OCI-LY7 (cell line): Measurements from ENCODE around the gene ECI2. TPM values are rescaled to one million over a fixed set of nuclear protein-coding genes. Genes with fewer than 3 reads are reported as not detected.

Experiments
- Bru-seq: library from RNA; stranded (reverse); fragments of 400-500 nt; gene quantifications from one replicate; lab custom pipeline; 2021; lab: Mats Ljungman, UMichigan
- BruChase-seq, 2 experiments: library from RNA; stranded (reverse); fragments of 400-500 nt; gene quantifications; one replicate each; lab custom pipeline; 2021; lab: Mats Ljungman, UMichigan
- BruUV-seq: library from RNA; stranded (reverse); fragments of 400-500 nt; replicated peaks from 2 replicates; lab custom pipeline; 2021; lab: Mats Ljungman, UMichigan
- CTCF ChIA-PET: fragments of 300-600 bp; sonication (Branson Sonifier 250); formaldehyde crosslinking; loops from one replicate; lab custom pipeline; 2022; ENCODE audit warnings: antibody characterized with exemption; ENCODE audit not compliant: unreplicated experiment; lab: Charles Lee
- POLR2A ChIA-PET: fragments of 300-600 bp; sonication (Branson Sonifier 250); formaldehyde crosslinking; loops from one replicate; lab custom pipeline; 2022; ENCODE audit warnings: antibody characterized with exemption; lab: Charles Lee
- DNase-seq: peaks from one replicate; pipeline ENCODE4 v3.0.0-alpha.2; 2015; ENCODE audit warnings: low spot score
- H2AFZ ChIP-seq: fragments of 200-600 bp; sonication (generic), shearing (Covaris generic); 2 replicates; pipeline ENCODE4 v1.6.1; 2014; ENCODE audit warnings: mild to moderate bottlenecking, antibody characterized with exemption, low read length, moderate library complexity
- H3K27ac ChIP-seq: fragments of 200-600 bp; sonication (generic); 2 replicates; pipeline ENCODE4 v1.5.1; 2014; ENCODE audit warnings: mixed run types, low read depth, mild to moderate bottlenecking, moderate library complexity, low read length, inconsistent platforms; ENCODE audit not compliant: poor library complexity, severe bottlenecking
- H3K36me3 ChIP-seq: fragments of 200-600 bp; sonication (generic); 2 replicates; pipeline ENCODE4 v1.6.1; 2014; ENCODE audit warnings: mild to moderate bottlenecking, antibody characterized with exemption, low read length, moderate library complexity, mixed read lengths; ENCODE audit not compliant: insufficient read depth
- H3K4me1 ChIP-seq: fragments of 200-600 bp; sonication (generic); 2 replicates; pipeline ENCODE4 v1.5.1; 2014; ENCODE audit warnings: mild to moderate bottlenecking, low read length; ENCODE audit not compliant: insufficient read depth, poor library complexity, severe bottlenecking
- H3K4me2 ChIP-seq: fragments of 200-600 bp; sonication (generic); 2 replicates; pipeline ENCODE4 v1.6.1; 2014; ENCODE audit warnings: mild to moderate bottlenecking, low read length
- H3K4me3 ChIP-seq: fragments of 200-600 bp; sonication (generic); 2 replicates; pipeline ENCODE4 v1.5.1; 2014; ENCODE audit warnings: mild to moderate bottlenecking, low read depth, low read length; ENCODE audit not compliant: poor library complexity, severe bottlenecking
- H3K79me2 ChIP-seq: fragments of 200-600 bp; sonication (generic); 2 replicates; pipeline ENCODE4 v1.6.1; 2016; ENCODE audit warnings: low read depth, mild to moderate bottlenecking, low read length, moderate library complexity, mixed read lengths; ENCODE audit not compliant: insufficient read depth
- H3K9me2 ChIP-seq: fragments of 200-600 bp; sonication (generic); 2 replicates; pipeline ENCODE4 v1.6.1; 2016; ENCODE audit warnings: mild to moderate bottlenecking, low read length, mixed read lengths; ENCODE audit not compliant: insufficient read depth
- H3K9me3 ChIP-seq: fragments of 200-600 bp; sonication (generic); 2 replicates; pipeline ENCODE4 v1.6.1; 2014; ENCODE audit warnings: mild to moderate bottlenecking, mixed run types, low read length, mixed read lengths
- H4K20me1 ChIP-seq: fragments of 200-600 bp; sonication (generic); 2 replicates; pipeline ENCODE4 v1.6.1; 2014; ENCODE audit warnings: mild to moderate bottlenecking, antibody characterized with exemption, low read length, moderate library complexity, mixed read lengths; ENCODE audit not compliant: insufficient read depth
- CTCF ChIP-seq: fragments of 200-600 bp; sonication (generic); conservative IDR thresholded peaks from 2 replicates; pipeline ENCODE4 v1.5.1; 2014; ENCODE audit warnings: mild to moderate bottlenecking, antibody characterized with exemption, low read length, moderate library complexity, mixed read lengths
- EZH2phosphoT487 ChIP-seq: fragments of 200-600 bp; sonication (generic); IDR thresholded peaks from 2 replicates; pipeline ENCODE4 v1.6.1; 2018; ENCODE audit warnings: low read depth, borderline replicate concordance, mild to moderate bottlenecking, mixed run types, antibody characterized with exemption, low read length, moderate library complexity, mixed read lengths
- intact Hi-C: fragments of 100-400 bp; cut with micrococcal nuclease; formaldehyde crosslinking; loops from one replicate; pipeline ENCODE4 v1.10.0; 2022; ENCODE audit not compliant: unreplicated experiment
- long read RNA-seq: library from polyadenylated mRNA; stranded (forward); transcript quantifications from one replicate; pipeline ENCODE4 v2.0.0, GENCODE V29; 2022
- total RNA-seq, 2 experiments: library from RNA; depleted of rRNA in 1 of 2; stranded (reverse); fragments of >200 nt in 1 of 2; shearing (Covaris generic) in 1 of 2; gene quantifications; 2 replicates each; pipeline ENCODE4 v1.2.3, GENCODE V29; 2014 to 2022

The ECI2 gene, protein sequence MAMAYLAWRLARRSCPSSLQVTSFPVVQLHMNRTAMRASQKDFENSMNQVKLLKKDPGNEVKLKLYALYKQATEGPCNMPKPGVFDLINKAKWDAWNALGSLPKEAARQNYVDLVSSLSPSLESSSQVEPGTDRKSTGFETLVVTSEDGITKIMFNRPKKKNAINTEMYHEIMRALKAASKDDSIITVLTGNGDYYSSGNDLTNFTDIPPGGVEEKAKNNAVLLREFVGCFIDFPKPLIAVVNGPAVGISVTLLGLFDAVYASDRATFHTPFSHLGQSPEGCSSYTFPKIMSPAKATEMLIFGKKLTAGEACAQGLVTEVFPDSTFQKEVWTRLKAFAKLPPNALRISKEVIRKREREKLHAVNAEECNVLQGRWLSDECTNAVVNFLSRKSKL
- total RNA-seq (2014; rRNA removed; shearing (Covaris generic)) (49.3 and 60.8 TPM in 2 replicates), total RNA-seq (2022) (45.8 and 50.4 TPM in 2 replicates), Bru-seq, nascent RNA (percentile 71 among the genes with signal in this experiment), BruChase-seq, experiment 1, labeled RNA remaining after a 6-hour chase (percentile 64 among the genes with signal in this experiment), BruChase-seq, experiment 2, labeled RNA remaining after a 2-hour chase (percentile 58 among the genes with signal in this experiment)
- long read RNA-seq, transcript ECI2-202 (10 exons, 1,407 nt) = minor isoform, 35 of 89 reads
- long read RNA-seq, transcript ECI2-201 (10 exons, 1,380 nt) = major isoform, 47 of 89 reads
- long read RNA-seq, partial matches to known transcripts = 2 of 89 reads
- long read RNA-seq, other reads (novel, unspliced or antisense) = 5 of 89 reads

GRCh38 chr6:4134841-4135664, at the start of gene ECI2:
Gene ECI2, minus strand, starts transcription at chr6:4135575. Its CDS starts 15 bp downstream, at chr6:4135560.
- peak; percentile 65 for DNase-seq
- CTCF ChIA-PET = interaction anchor here (0.7 kb wide), 2 partner anchors 79 to 389 kb away, joined by 4 to 11 read pairs; no protein-coding TSS in a partner anchor
- intact Hi-C loops = loop anchor here (1.0 to 10.0 kb wide), 6 partner anchors 20 to 1368 kb away; partner anchors contain the start of gene WRNIP1

DNA sequence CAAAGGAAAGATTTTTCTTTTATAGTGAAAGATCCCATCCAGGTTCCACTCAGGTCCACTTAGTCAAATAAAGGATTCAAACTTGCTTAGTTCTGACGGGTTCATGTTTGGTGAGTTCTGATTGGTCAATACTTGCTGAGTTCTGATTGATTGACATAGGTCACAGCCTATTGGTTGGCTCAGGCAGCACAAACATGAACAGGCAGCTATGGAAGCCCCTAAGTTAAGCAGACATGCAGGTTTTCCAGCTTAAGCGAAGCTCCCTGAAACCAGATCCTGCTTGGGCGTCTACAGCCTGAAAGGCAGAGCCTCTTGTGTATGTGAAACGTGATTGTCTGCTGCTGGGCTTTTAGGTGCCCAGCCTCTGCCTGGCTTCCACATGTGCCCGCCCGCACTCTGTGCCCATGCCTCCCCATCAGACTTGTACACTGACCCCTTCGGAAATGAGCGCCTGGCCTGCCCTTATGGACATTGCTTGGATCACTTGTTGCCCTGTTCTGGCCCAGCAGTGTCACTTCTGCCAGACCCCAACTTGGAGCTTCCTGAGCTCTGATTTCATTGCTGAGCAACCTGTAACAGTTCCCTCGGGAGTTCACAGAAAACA, 45.4 kb upstream of the ECI2 start:
- DNase-seq = peak; percentile 44
- Histone ChIP-seq H3K4me3 (no peak overlapping the region), H3K4me2 (no peak overlapping the region), H3K9me3 (no peaks in the 10 kb centered on the region), H3K9me2 (no peaks in the 10 kb centered on the region), H3K79me2 (no peaks in the 10 kb centered on the region), H4K20me1 (no peaks in the 10 kb centered on the region), H3K4me1 (no peaks in the 10 kb centered on the region), H2AFZ (no peak overlapping the region), H3K36me3 (no peaks in the 10 kb centered on the region), H3K27ac (no peak overlapping the region)
- TF ChIP-seq EZH2phosphoT487 (no peak), CTCF (no peak)
- intact Hi-C loops = no loop called here
- ChIA-PET CTCF (no interaction called here), POLR2A (no interaction called here)
- no TSS peak for BruUV-seq

More at GRCh38 chr6:4134841-4135664, at the start of gene ECI2:
- H3K4me1 ChIP-seq = peaks cover 46% of the 10 kb centered on the region
- peaks cover 14% of the 10 kb centered on the region; the same call in 1 of the 2 replicates for H3K79me2 ChIP-seq
- H3K4me3 ChIP-seq = peak within 1 kb of the TSS; percentile 94
- H2AFZ ChIP-seq = peak within 1 kb of the TSS; percentile 82
- BruUV-seq = no TSS peak
- H3K9me2 ChIP-seq = no peaks in the 10 kb centered on the region
- H3K27ac ChIP-seq = peak within 1 kb of the TSS; percentile 57
- H3K4me2 ChIP-seq = peak within 1 kb of the TSS; percentile 95
- peaks cover 36% of the 10 kb centered on the region for H3K36me3 ChIP-seq
- TF ChIP-seq EZH2phosphoT487 (no peak), CTCF (no peak)
- no peaks in the 10 kb centered on the region for H4K20me1 ChIP-seq
- H3K9me3 ChIP-seq = peaks cover 25% of the 10 kb centered on the region; the same call in 1 of the 2 replicates
- POLR2A ChIA-PET = interaction anchor here (0.7 to 1.8 kb wide), 7 partner anchors 18 to 751 kb away, joined by 3 to 12 read pairs (median 4); a partner anchor contains a TSS
